IPS-20b (cell line): ENCODE data around the gene LRRC4C.
"Not testable (repeated sequence)": the region's sequence is repeated elsewhere in the genome, so short reads cannot be mapped to it uniquely, and the experiment has no call there.

ENCODE experiments used
- H3K27ac ChIP-seq: one replicate; pipeline ENCODE4 v1.5.1; 2013; ENCODE audit warnings: low read length
- H3K27me3 ChIP-seq: 2 replicates; pipeline ENCODE4 v1.6.1; 2013; ENCODE audit warnings: mild to moderate bottlenecking, low read length, inconsistent platforms; ENCODE audit not compliant: insufficient read depth
- H3K36me3 ChIP-seq: 2 replicates; pipeline ENCODE4 v1.6.1; 2013; ENCODE audit warnings: low read depth, mild to moderate bottlenecking, inconsistent platforms, low read length, moderate library complexity; ENCODE audit not compliant: insufficient read depth
- H3K4me1 ChIP-seq: 2 replicates; pipeline ENCODE4 v1.6.1; 2013; ENCODE audit warnings: mild to moderate bottlenecking, control low read depth, inconsistent platforms, low read length, moderate library complexity; ENCODE audit not compliant: insufficient read depth
- H3K4me3 ChIP-seq: 2 replicates; pipeline ENCODE4 v1.5.1; 2013; ENCODE audit warnings: mild to moderate bottlenecking, low read length, inconsistent platforms
- H3K9ac ChIP-seq: 2 replicates; pipeline ENCODE4 v1.6.1; 2013; ENCODE audit warnings: low read depth, mild to moderate bottlenecking, inconsistent platforms, low read length, moderate library complexity
- H3K9me3 ChIP-seq: 2 replicates; pipeline ENCODE4 v1.6.1; 2013; ENCODE audit warnings: mild to moderate bottlenecking, low read depth, low read length, inconsistent platforms; ENCODE audit not compliant: insufficient read depth

LRRC4C gene

DNA sequence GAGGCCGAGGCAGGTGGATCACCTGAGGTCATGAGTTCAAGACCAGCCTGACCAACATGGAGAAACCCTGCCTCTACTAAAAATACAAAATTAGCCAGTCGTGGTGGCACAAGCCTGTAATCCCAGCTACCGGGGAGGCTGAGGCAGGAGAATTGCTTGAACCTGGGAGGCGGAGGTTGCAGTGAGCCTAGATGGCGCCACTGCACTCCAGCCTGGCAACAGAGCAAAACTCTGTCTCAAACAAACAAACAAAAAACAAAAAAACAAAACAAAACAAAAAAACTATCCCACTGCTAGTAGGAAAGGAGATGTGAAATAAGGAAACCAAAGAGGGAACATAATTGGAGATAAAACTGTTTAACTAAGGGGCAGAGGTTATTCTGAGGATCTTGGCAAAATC, 1291.6 kb downstream of the LRRC4C start:
- not testable (repeated sequence) for H3K27ac ChIP-seq, H3K36me3 ChIP-seq, H3K27me3 ChIP-seq, H3K9ac ChIP-seq, H3K4me3 ChIP-seq, H3K9me3 ChIP-seq
- H3K4me1 ChIP-seq = peaks cover 14% of the 10 kb centered on the region

DNA sequence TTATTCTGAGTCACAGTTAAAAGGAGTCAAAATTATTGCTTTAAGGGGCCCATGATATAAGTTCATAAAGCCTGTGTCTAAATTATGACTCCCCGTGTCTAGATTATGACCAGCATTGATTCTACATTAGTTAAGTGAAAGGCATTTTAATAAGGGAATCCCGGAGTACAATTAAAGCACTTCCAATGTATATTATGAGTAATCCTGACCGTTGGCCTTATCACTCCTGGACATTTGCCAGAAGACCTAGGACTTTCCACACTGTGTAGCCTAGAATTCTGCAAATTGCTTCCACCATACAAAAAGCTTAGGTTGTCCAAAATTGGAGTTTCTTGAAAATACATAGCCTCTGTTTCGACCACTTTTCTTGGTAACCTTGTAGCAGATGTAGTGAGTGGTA, 1292.6 kb downstream of the LRRC4C start:
- H3K9me3 ChIP-seq = no peaks in the 10 kb centered on the region; the same call in 1 of the 2 replicates
- peaks cover 14% of the 10 kb centered on the region for H3K4me1 ChIP-seq

DNA sequence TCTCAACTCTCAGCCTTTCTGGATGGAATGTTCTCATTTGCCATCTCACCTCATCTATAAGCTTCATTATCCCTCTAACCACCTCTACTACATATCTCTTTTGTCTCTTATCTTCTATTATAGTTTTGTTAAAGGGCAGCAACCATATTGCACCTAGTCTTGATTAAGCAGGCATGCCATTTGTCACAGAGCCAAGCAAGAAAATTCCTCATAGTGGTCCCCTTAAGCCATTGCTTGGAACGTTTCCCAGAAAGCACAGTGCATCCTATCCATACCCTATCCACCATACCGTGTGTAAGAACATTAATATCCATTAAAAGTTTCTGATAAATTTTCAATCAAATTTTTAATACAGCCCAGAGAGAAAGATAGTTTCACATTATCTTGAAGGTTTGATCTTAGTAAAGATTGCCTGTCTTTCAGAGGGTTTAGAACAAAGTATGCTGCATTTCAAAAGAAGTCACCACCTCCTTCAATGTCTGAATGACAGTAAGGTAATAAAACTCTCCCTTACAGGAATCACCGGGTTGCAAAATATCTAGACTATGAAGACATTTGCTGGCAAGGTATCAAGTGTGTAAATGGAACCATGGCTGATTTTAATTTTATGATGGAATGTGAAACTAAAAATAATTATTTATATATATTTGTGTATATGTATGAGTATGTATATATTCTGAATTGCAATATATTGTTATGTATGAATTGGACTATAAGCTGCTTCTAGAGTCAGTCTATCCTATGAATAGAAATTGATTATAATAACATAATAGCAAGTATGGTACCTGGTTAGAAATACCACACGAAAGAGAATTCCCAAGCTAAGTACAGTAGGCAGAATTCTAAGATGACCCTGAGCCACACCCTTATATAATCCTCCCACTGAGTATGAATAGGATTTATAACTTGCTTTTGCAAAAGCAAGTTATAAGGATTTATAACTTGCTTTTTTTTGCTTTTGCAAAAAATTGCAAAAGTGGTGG, 1296.3 kb downstream of the LRRC4C start:
- no peak overlapping the region for H3K27ac ChIP-seq
- H3K9me3 ChIP-seq = no peaks in the 10 kb centered on the region; the same call in 1 of the 2 replicates
- H3K4me1 ChIP-seq = peaks cover under 1% of the 10 kb centered on the region
- no peak overlapping the region for H3K9ac ChIP-seq
- no peaks in the 10 kb centered on the region for H3K36me3 ChIP-seq
- no peak overlapping the region for H3K4me3 ChIP-seq
- no peaks in the 10 kb centered on the region for H3K27me3 ChIP-seq

More for the DNA sequence above, 1292.6 kb downstream of the LRRC4C start:
- H3K9ac ChIP-seq = no peak overlapping the region
- no peaks in the 10 kb centered on the region for H3K36me3 ChIP-seq
- no peak overlapping the region for H3K27ac ChIP-seq
- no peaks in the 10 kb centered on the region for H3K27me3 ChIP-seq
- no peak overlapping the region for H3K4me3 ChIP-seq

GRCh38 chr11:40161854-40162410, 1297.5 kb downstream of the LRRC4C start:
- Histone ChIP-seq H3K27ac (no peak overlapping the region), H3K4me3 (no peak overlapping the region), H3K36me3 (no peaks in the 10 kb centered on the region), H3K4me1 (no peaks in the 10 kb centered on the region), H3K9me3 (no peaks in the 10 kb centered on the region; the same call in 1 of the 2 replicates), H3K27me3 (no peaks in the 10 kb centered on the region), H3K9ac (no peak overlapping the region)

GRCh38 chr11:40160418-40160817, 1299.0 kb downstream of the LRRC4C start:
- Histone ChIP-seq H3K4me3 (no peak overlapping the region), H3K27me3 (no peaks in the 10 kb centered on the region), H3K9me3 (peaks cover 12% of the 10 kb centered on the region; the same call in 1 of the 2 replicates), H3K27ac (no peak overlapping the region), H3K36me3 (no peaks in the 10 kb centered on the region), H3K4me1 (no peaks in the 10 kb centered on the region), H3K9ac (no peak overlapping the region)

DNA sequence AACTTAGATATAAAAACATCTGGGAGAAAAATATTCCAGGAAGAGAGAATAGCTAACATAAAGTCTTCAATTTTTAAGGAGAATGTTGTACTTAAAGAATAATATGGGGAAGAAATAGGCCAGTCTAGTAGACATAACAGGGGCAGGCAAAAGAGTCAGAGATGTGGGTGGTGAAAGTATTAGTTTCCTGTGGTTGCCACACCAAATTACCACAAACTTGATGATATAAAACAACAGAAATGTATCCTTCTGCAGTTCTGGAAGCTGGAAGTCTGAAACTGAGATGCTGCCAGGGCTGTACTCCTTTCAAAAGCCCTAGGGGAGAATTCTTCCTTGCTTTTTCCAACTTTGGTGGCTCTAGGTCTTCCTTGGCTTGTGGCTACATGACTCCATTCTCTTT, 1309.7 kb downstream of the LRRC4C start:
- no peaks in the 10 kb centered on the region for H3K27me3 ChIP-seq
- H3K4me3 ChIP-seq = no peak overlapping the region
- H3K36me3 ChIP-seq = no peaks in the 10 kb centered on the region
- 0 out of 2 replicates have a peak, but pooled peaks cover 4% of the 10 kb centered on the region for H3K9me3 ChIP-seq
- no peak overlapping the region for H3K27ac ChIP-seq
- no peak overlapping the region for H3K9ac ChIP-seq
- H3K4me1 ChIP-seq = no peaks in the 10 kb centered on the region

- H3K36me3 ChIP-seq = no peaks in the 10 kb centered on the region
- no peak overlapping the region for H3K9ac ChIP-seq
- no peaks in the 10 kb centered on the region for H3K9me3 ChIP-seq
- H3K27me3 ChIP-seq = no peaks in the 10 kb centered on the region
- no peak overlapping the region for H3K4me3 ChIP-seq
- H3K4me1 ChIP-seq = no peaks in the 10 kb centered on the region
- H3K27ac ChIP-seq = no peak overlapping the region
These were observed 1318.9 kb downstream of the LRRC4C start for GRCh38 chr11:40140560-40140959.

DNA sequence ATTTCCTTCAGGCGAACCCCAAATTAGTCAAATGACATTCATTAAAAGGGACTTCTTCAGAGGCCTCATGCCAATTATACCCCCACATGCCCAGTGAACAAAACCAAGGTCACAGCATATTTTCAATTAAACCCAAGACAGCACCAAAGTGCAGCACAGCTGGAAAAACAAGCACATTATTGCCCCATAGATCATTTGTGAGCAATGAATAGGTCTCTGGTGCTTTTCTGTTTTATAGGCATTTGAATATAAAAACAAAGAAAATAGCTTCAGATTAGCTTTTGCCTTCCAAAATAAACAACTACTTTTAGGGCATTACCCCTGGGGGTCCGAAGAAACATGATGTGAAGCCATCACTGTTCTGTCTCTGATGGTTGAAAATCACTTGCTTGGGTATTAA, 1319.9 kb downstream of the LRRC4C start:
- H3K36me3 ChIP-seq = no peaks in the 10 kb centered on the region
- H3K9ac ChIP-seq = no peak overlapping the region
- H3K27ac ChIP-seq = no peak overlapping the region
- H3K9me3 ChIP-seq = no peaks in the 10 kb centered on the region
- no peak overlapping the region for H3K4me3 ChIP-seq
- H3K4me1 ChIP-seq = no peaks in the 10 kb centered on the region
- no peaks in the 10 kb centered on the region for H3K27me3 ChIP-seq

- Histone ChIP-seq H3K36me3 (no peaks in the 10 kb centered on the region), H3K9me3 (no peaks in the 10 kb centered on the region), H3K27me3 (no peaks in the 10 kb centered on the region), H3K4me1 (no peaks in the 10 kb centered on the region), H3K27ac (no peak overlapping the region), H3K4me3 (no peak overlapping the region), H3K9ac (no peak overlapping the region)
These were observed 1320.4 kb downstream of the LRRC4C start for GRCh38 chr11:40139066-40139465.

DNA sequence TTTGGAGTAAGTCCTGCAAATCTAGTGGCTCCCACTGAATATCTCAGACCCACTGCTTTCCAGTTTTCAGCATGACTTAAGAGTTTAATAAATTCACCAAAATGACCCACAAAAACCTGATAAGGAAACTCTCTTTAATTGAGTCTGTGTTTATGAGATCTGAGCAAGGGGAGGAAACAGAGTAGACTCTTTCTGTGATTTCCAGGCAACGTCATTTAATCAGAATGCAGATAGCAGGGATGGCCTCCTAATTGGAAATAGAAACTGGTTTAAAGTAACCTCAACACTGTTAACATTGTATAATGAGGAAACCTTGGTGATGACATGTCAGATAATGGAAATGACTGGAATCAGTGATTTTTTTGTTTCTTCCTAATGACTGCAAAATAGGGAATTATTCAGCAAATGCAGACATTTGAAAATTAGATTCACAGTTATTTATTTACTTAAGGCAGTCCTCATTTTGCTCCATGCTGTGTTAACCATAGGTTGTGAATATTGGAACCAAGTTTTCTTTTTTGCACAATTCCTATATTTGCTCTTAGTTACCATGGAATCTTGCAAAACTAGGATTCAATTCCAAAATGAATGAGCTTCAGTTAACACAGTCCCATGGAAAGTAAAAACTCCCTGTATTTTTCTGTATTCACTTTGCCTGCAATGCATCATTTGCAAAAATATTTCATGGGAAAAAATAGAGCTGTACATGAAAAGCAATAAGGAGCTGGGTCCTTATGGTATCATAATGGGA, 1324.5 kb downstream of the LRRC4C start:
- Histone ChIP-seq H3K9ac (no peak overlapping the region), H3K4me1 (no peaks in the 10 kb centered on the region), H3K4me3 (no peak overlapping the region), H3K27me3 (no peaks in the 10 kb centered on the region), H3K27ac (no peak overlapping the region), H3K9me3 (no peaks in the 10 kb centered on the region), H3K36me3 (no peaks in the 10 kb centered on the region)

DNA sequence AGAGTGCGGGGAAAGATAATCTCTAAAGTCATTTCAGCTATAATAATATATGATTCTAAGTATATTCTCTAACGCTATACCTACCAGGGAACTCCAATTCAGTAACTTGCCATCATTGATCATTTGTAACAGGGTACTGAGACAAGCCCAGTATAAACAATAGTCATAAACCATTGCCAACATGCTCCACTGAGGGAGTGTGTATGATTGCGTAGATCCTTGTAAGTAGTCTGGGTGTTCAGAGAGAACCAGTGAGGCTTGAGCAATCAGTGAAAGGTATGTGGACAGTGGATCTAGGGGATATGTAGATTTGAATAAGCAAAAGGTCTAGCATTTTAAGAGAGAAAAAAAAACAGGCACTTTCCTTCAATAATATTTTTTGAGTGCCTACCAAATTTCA, 1326.0 kb downstream of the LRRC4C start:
- Histone ChIP-seq H3K4me1 (no peaks in the 10 kb centered on the region), H3K4me3 (no peak overlapping the region), H3K27ac (no peak overlapping the region), H3K9ac (no peak overlapping the region), H3K9me3 (no peaks in the 10 kb centered on the region), H3K27me3 (no peaks in the 10 kb centered on the region), H3K36me3 (no peaks in the 10 kb centered on the region)
